GM21447 (cell line): ENCODE data around the gene RNF168.
"Not testable (repeated sequence)": the region's sequence is repeated elsewhere in the genome, so short reads cannot be mapped to it uniquely, and the experiment has no call there.

Experiments
- ATAC-seq: cut with Tn5 transposase; IDR thresholded peaks from one replicate; pipeline ENCODE4 v1.9.1; 2021; ENCODE audit not compliant: unreplicated experiment

The RNF168 gene, protein sequence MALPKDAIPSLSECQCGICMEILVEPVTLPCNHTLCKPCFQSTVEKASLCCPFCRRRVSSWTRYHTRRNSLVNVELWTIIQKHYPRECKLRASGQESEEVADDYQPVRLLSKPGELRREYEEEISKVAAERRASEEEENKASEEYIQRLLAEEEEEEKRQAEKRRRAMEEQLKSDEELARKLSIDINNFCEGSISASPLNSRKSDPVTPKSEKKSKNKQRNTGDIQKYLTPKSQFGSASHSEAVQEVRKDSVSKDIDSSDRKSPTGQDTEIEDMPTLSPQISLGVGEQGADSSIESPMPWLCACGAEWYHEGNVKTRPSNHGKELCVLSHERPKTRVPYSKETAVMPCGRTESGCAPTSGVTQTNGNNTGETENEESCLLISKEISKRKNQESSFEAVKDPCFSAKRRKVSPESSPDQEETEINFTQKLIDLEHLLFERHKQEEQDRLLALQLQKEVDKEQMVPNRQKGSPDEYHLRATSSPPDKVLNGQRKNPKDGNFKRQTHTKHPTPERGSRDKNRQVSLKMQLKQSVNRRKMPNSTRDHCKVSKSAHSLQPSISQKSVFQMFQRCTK

DNA sequence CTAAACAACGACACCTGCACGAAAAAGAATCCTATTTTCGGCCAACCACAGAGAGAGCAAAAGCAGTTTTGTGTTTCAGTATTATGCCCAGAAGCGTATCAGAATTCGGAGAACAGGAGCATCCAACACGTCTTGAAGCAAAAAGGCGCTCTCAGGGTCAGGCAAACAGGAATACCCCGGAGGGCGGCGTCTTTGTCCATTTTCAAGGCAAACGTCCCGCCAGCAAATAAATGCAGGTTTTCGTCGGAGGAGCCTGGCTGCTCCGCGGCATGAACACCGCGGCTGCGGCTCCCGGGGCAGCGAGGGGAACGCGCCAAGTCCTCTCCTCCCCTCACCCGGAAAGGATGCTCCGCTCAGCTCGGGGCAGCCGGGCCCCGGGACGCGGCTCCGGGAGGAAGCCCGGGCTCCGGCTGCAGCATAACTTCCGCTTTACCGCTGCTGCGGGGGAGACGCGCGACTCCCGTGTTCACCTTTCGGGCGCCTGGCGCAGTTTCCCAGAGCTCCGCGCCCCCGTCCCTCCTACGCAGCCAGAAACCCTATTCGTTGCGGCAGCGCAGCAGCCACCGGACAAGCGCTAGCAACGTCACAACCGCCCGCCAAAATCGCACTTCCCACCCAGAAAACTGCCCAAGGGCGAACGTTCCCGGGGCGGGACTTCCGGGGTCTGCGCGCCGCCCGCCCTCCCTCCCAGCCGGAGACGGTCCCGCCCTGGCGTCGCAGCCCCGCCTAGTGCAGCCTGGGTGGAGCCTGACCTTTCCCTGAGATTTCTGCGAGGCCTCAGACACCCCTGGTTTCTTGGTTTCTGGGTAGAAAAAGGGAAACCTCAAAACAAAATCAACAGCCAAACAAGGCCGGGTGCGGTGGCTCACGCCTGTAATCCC lies at the start of gene RNF168:
TSS of gene RNF168 (minus strand) at position 573 of the 881 bp plus-strand sequence. CDS start 595 bp downstream, outside the sequence.
- peak; percentile 78 for ATAC-seq

DNA sequence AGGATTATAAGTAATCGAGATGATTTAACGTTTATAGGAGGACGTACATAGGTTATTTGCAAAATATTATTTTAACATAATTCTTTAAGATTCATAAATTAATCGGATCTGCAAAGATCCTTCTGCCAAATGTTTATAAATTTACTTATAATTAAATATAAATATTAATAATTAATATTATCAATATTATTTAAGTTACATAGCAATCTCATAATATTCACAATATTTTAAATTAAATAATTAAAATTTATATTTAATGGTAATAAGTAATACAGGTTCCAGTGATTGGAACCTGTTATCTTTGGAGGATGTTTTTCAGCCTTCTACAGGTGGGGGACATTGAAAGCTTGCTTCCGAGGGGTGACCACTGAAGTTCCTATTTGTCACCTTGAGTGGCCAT lies 48.7 kb upstream of the RNF168 start:
- ATAC-seq = no peak

DNA sequence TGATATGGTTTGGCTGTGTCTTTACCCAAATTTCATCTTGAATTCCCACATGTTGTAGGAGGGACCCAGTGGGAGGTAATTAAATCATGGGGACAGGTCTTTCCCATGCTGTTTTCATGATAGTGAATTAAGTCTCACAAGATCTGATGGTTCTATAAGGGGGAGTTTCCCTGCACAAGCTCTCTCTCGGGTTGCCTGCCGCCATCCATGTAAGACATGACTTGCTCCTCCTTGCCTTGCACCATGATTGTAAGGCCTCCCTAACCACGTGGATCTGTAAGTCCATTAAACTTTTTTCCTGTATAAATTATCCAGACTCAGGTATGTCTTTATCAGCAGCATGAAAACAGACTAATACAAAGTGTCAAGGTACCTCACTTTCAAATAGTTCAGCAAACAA lies 46.6 kb upstream of the RNF168 start:
- not testable (repeated sequence) for ATAC-seq

DNA sequence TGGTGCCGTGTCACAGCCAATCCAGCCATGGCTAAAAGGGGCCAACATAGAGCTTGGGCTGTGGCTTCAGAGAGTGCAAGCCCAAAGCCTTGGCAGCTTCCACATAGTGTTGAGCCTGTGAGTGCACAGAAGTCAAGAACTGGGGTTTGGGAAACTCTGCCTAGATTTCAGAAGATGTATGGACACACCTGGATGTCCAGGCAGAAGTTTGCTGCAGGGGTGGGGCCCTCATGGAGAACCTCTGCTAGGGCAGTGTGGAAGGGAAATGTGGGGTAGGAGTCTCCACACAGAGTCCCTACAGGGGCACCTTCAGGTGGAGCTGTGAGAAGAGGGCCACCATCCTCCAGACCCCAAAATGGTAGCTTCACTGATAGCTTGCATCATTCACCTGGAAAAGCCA lies 45.7 kb upstream of the RNF168 start:
- not testable (repeated sequence) for ATAC-seq

DNA sequence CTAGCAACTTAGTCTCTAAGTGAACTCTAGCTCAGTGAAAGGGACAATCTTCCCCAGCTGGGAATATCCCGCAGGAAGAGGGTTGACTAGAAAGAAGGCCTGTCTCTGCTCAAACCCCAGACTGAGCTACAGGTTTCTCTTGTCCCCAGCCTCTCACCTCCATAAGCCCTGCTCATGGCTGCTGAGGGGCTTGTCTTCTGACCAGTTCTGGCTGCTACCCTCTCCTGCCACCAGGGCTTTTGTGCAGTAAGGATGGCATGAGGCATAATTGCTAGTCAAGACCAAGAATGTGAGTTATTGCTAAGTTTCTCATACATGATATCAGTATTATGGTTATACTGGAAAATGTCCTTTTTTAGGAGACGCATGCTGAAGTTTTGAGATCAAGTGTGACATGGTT lies 43.5 kb upstream of the RNF168 start:
- no peak for ATAC-seq

DNA sequence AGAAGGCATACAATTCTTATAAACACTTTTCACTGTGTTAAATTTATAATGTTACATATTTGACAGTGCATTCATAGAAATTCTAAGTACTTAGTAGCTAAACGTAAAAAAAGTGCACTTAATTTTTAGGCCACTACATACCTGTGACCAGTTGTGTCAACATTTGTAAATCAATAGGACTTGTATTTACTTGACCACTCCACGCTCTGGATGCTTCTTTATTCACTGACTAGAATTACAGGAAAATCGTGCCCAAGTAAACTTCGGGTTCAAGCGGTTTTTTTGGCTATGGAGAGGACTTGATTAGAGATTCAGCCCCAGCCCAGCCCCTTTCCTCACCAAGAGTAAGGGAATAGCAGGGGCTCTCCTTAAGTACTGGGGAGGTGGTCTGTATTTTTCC lies 43.0 kb upstream of the RNF168 start:
- no peak for ATAC-seq

DNA sequence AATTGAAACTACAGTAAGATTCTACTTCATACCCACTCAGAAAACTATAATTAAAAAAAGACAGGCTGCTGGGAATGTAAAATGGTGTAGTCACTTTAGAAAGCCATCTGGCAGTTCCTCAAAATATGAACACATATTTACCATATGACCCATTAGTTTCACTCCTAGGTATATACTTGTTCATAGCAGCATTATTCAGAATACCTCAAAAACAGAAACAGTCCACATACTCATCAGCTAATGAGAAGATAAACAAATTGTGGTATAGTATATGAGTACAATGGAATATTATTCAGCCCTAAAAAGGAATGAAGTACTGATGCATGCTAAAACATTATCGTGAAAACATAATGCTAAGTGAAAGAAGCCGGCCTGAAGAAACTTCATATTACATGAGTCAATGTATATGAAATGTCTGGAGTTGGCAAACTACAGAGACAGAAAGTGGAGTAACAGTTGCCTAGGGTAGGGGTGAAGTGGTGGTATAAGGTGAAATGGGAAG lies 41.0 kb upstream of the RNF168 start:
- ATAC-seq = no peak

DNA sequence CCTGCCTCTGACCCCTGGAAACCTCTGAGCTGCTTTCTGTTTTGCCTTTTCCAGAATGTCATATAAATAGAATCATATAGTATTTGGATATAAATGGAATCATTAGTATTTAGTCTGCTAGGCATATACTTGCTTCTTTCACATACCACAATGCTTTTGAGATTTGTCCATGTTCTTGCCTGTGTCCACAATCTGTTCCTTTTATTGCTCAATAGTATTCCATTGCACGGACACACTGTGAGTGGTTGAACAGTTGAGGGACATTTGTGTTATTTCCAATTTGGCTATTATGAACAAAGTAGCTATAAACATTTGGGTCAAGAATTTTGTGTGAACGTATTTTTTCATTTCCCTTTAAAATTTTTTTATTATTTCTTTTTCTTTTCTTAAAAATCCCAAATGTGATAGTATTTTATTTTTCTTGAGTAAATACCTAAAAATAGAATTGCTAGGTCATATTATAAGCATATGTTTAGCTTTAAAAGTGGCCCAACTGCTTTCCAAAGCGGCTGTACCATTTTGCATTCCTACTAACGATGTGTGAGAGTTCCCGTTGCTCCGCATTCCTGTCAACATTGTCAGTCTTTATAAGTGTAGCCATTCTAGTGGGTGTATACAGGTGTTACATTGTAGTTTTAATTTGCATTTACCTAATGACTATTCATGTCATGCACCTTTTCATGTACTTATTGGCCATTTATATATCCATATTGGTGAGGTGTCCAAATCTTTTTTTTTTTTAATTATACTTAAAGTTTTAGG lies 38.3 kb upstream of the RNF168 start:
- no peak for ATAC-seq

DNA sequence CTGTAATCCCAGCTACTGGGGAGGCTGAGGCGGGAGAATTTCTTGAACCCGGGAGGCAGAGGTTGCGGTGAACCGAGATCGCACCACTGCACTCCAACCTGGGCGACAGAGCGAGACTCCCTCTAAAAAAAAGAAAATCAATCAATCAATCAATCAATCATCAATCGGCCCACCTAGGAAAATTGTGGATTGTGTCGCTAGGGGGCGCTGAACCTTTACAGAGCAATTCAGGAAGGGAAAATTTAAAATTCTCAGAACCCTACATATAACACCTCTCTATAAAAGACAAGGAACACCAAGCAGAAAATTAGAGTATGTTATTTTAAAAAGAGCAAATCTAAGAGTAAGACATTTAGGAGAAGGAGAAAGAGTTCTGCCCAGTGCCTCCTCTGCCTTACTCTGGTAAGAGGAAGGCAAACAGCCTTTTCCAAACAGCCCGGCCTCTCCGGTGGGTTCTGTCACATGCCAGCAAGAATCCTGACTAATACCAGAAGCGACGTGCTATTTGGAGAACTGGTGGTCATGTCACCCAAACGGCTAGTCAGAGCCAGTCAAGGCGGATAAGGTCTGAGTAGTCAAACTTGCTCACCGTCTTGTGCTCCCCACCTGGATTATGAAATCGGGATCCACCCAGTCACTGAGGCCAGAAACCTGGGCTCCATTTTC lies 33.9 kb upstream of the RNF168 start:
- no peak for ATAC-seq

DNA sequence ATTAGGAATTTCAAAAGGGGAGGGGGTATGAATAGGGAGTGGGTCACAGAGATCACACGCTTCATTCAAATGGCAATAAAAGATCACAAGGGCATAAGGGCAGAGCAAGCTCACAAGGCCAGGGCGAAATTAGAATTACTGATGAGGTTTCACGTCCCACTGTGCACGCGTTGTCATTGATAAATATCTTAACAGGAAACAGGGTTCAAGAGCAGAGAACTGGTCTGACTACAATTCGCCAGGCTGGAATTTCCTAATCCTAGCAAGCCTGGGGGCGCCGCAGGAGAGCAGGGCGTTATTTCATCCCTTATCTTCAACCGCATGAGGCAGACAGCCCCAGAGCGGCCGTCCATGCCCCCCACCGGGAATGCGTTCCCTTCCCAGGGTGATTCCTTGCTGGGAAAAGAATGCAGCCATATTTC lies 29.7 kb upstream of the RNF168 start:
- no peak for ATAC-seq

DNA sequence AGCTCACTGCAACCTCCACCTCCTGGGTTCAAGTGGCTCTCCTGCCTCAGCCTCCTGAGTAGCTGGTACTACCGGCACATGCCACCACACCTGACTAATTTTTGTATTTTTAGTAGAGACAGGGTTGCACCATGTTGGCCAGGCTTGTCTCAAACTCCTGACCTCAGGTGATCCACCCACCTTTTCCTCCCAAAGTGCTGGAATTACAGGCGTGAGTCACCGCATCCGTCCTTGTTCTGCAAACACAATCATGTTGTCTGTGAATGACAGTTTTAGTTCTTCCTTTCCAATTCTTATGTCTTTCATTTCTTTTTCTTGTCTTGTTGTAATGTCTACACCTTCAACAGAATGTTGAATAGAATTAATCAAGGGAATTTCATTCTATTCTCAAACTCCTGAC lies 27.9 kb upstream of the RNF168 start:
- ATAC-seq = no peak

DNA sequence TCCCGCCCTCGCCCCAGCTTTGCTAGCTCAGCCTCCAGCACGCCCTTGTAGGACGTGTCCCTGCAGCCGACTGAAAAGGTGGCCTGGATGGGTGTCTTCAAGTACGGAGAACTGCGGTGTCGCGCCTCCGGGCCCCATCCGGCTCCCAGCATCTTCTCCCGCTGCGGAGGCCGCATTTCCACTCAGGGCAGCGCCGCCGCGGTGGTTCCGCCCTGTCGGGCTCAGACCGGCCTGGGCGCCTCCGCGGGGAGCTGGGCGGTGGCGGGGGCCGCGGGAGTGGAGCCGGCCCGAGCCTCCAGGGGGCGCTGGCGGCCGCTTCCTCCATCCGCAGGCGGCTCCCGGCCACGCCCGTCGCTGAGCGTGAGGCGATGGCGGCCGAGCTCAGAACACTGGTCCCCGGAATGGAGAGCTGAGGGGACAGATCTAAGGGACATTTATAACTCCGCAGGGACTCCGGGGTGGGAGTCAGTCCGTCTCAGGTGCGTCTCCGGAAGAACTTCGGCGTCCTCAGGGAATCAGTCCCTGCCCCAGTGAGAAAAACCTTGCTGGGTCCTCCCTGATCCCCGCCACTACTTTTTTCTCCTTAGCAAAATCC lies 25.2 kb upstream of the RNF168 start:
- ATAC-seq = peak; percentile 66

DNA sequence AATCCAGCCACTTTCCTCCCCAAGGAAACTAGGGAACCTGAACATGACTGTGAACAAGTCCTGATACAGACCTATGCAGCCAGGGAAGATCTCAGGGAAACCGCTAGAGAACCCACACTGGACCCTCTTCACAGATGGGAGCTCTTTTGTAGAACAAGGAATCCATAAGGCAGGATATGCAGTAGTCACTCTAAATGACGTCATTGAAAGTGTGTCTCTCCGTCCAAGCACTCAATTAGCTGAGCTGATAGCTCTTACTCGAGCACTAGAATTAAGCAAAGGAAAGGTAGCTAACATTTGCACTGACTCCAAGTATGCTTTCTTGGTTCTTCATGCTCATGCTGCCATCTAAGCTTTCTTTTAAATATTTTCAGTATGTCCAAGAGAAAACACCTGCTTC lies 21.6 kb upstream of the RNF168 start:
- no peak for ATAC-seq

DNA sequence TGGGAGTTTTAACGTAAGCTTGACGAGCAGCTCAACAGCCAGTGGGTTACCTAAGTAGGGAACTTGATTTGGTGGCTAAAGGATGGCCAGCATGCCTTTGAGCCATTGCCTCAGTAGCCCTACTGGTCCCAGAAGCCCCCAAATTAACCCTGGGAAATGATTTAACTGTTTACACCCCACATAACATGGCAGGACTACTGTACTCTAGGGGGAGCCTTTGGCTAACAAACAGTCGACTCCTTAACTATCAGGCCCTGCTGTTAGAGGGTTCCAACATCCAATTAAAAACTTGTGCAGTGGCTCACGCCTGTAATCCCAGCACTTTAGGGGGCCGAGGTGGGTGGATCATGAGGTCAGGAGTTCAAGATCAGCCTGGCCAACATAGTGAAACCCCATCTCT lies 21.0 kb upstream of the RNF168 start:
- no peak for ATAC-seq

DNA sequence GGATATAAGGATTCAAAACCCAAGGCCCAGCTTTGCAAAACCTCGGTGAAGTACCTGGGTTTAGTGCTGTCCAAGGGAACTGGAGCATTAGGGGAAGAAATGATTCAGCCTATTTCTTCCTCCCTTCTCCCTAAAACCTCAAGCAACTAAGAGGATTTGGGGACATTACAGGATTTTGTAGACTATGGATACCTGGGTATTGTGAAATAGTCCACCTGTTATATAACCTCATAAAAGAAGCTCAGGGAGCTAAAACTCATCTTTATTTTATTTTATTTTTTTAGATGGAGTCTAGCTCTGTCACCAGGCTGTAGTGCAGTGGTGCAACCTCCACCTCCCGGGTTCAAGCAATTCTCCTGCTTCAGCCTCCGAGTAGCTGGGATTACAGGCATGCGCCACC lies 20.3 kb upstream of the RNF168 start:
- no peak for ATAC-seq

DNA sequence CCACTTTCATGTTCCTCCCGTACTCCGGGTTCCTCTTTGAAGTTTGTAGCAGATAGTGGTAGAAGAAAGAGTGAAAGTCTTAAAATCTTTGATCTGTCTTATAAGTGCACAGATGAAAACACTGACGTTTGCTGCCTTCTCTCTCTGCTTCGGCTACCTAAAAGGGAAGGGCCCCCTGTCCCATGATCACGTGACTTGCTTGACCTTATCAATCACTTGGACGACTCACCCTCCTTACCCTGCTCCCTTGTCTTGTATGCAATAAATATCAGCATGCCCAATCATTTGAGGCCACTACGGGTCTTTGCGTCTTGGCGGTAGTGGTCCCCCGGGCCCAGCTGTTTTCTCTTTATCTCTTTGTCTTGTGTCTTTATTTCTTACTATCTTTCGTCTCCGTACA lies 17.7 kb upstream of the RNF168 start:
- ATAC-seq = not testable (repeated sequence)

DNA sequence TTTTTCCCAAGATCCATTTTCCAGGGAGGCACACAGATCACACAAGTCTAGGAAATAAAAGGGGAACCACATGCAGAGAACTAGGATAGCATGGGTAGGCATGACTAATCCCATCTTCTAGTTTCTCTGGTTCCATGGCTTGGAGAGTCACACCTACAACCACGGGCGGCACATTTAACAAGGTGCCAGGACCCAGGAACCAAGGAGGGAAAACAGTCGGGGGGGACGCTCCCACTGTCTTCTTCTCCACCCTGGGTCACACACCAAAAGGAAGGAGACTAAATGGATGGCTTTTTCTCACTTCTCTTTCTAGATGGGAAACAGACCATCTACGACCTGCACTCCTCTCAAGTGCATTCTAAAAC lies 16.1 kb upstream of the RNF168 start:
- no peak for ATAC-seq

DNA sequence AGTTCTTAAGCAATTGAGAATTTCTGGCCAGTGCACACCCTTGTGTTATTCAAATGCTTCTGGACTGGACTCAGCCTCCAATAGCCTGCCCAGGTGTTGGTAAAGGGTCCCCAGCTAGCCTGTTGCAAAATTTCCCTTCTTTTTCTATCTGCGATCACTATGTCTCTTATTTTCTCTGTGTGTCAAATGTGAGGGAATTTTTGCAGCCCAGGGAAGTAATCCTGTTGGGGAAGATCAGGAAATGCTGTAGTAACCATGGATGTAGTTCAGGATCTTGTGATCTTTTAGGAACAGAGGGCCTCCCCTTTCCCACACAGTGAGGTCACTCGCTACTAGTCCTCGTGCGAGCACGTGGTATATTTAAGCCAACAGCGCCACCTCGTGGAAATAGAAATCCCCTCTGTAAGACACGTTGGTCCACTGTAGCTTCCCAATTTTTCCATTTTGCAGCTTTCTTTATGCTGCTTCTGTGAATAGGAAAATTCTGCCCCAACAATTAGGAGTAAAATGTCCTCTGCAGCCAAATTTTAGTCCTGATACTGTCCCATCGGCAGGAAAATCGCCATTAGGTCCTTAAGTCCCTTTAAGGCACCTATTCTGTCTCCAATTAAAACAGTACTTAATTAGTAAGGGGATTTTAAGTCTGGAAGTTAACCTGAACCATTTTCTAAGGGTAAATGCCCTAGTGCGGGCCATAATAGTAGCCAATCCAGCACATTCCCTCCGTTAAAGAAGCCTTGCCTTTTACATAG lies 15.6 kb upstream of the RNF168 start:
- no peak for ATAC-seq

DNA sequence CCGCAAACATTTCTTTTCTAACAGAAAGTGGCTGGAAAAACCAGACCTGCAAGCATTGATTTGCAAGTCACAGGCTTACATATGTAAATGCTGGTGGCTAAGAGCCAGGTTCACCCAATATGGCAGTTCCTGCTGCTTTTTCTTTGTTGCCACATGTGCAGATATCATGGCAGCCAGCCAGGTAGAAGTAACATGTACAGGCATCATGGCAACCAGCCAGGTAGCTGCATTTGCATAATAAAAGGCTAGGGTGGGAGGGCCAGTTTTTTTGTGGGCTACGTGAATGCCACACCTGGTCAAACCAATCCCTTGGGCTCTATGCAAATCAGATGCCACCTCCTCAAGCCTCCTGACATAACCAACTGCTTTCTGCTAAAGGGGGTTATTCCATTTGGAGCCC lies 14.4 kb upstream of the RNF168 start:
- no peak for ATAC-seq
